H9 (cell line): ENCODE measurements around the gene ARHGEF17. TPM values are rescaled to one million over a fixed set of nuclear protein-coding genes. Genes with fewer than 3 reads are reported as not detected.

Experiments used
- DNase-seq: peaks from one replicate; pipeline ENCODE4 v3.0.0-alpha.2; 2017
- H2AFZ ChIP-seq: one replicate; pipeline ENCODE4 v1.6.1; 2013; ENCODE audit warnings: mild to moderate bottlenecking, low read length, control low read depth, moderate library complexity
- H2AK5ac ChIP-seq: 2 replicates; pipeline ENCODE4 v1.6.1; 2013; ENCODE audit warnings: low read length, control low read depth, mixed read lengths; ENCODE audit not compliant: insufficient read length
- H2BK120ac ChIP-seq: one replicate; pipeline ENCODE4 v1.6.1; 2013; ENCODE audit warnings: low read depth, mild to moderate bottlenecking, low read length, control low read depth, inconsistent platforms; ENCODE audit not compliant: poor library complexity, severe bottlenecking
- H2BK12ac ChIP-seq: 2 replicates; pipeline ENCODE4 v1.6.1; 2013; ENCODE audit warnings: low read length, control low read depth, mixed read lengths, low read depth; ENCODE audit not compliant: insufficient read length
- H2BK15ac ChIP-seq: 2 replicates; pipeline ENCODE4 v1.6.1; 2013; ENCODE audit warnings: low read depth, low read length, control low read depth
- H2BK20ac ChIP-seq: one replicate; pipeline ENCODE4 v1.6.1; 2013; ENCODE audit warnings: low read depth, mild to moderate bottlenecking, low read length, control low read depth, inconsistent platforms; ENCODE audit not compliant: poor library complexity, severe bottlenecking
- H2BK5ac ChIP-seq: 2 replicates; pipeline ENCODE4 v1.6.1; 2013; ENCODE audit warnings: low read length, control low read depth, mixed read lengths; ENCODE audit not compliant: insufficient read length
- H3K14ac ChIP-seq: 2 replicates; pipeline ENCODE4 v1.6.1; 2013; ENCODE audit warnings: low read length, control low read depth; ENCODE audit not compliant: insufficient read depth
- H3K18ac ChIP-seq: 2 replicates; pipeline ENCODE4 v1.6.1; 2013; ENCODE audit warnings: low read depth, mild to moderate bottlenecking, mixed read lengths, low read length, control low read depth; ENCODE audit not compliant: insufficient read length
- H3K23ac ChIP-seq: 2 replicates; pipeline ENCODE4 v1.6.1; 2013; ENCODE audit warnings: low read length, control low read depth, mixed read lengths, low read depth; ENCODE audit not compliant: insufficient read length
- H3K23me2 ChIP-seq: 2 replicates; pipeline ENCODE4 v1.6.1; 2013; ENCODE audit warnings: low read depth, mild to moderate bottlenecking, mixed read lengths, low read length, control low read depth; ENCODE audit not compliant: insufficient read length, poor library complexity, severe bottlenecking
- H3K27ac ChIP-seq: 2 replicates; pipeline ENCODE4 v1.5.1; 2013; ENCODE audit warnings: low read length, control low read depth, mixed read lengths, low read depth; ENCODE audit not compliant: insufficient read length
- H3K27me3 ChIP-seq: 2 replicates; pipeline ENCODE4 v1.6.1; 2013; ENCODE audit warnings: low read length, control low read depth, inconsistent platforms; ENCODE audit not compliant: insufficient read depth
- H3K4ac ChIP-seq: 2 replicates; pipeline ENCODE4 v1.6.1; 2013; ENCODE audit warnings: low read depth, mild to moderate bottlenecking, control low read depth, inconsistent platforms, low read length, moderate library complexity
- H3K4me1 ChIP-seq: 2 replicates; pipeline ENCODE4 v1.6.1; 2013; ENCODE audit warnings: low read length, control low read depth, inconsistent platforms; ENCODE audit not compliant: insufficient read depth
- H3K4me2 ChIP-seq: 2 replicates; pipeline ENCODE4 v1.6.1; 2013; ENCODE audit warnings: low read length, control low read depth, mixed read lengths; ENCODE audit not compliant: insufficient read length, insufficient read depth
- H3K56ac ChIP-seq: 2 replicates; pipeline ENCODE4 v1.6.1; 2013; ENCODE audit warnings: low read depth, mild to moderate bottlenecking, mixed read lengths, low read length, control low read depth; ENCODE audit not compliant: insufficient read length
- H3K79me1 ChIP-seq: 2 replicates; pipeline ENCODE4 v1.6.1; 2013; ENCODE audit warnings: low read depth, mild to moderate bottlenecking, moderate library complexity, low read length, control low read depth, inconsistent platforms; ENCODE audit not compliant: insufficient read depth, poor library complexity, severe bottlenecking
- H3K79me2 ChIP-seq: 2 replicates; pipeline ENCODE4 v1.6.1; 2013; ENCODE audit warnings: low read length, control low read depth, inconsistent platforms; ENCODE audit not compliant: insufficient read depth
- H3K9ac ChIP-seq: 2 replicates; pipeline ENCODE4 v1.6.1; 2013; ENCODE audit warnings: low read length, control low read depth, mixed read lengths; ENCODE audit not compliant: insufficient read length; ENCODE audit errors: extremely low read depth
- H3K9me3 ChIP-seq: one replicate; pipeline ENCODE4 v1.6.1; 2013; ENCODE audit warnings: low read depth, low read length, inconsistent platforms; ENCODE audit not compliant: control insufficient read depth
- H3T11ph ChIP-seq: one replicate; pipeline ENCODE4 v1.6.1; 2013; ENCODE audit warnings: mild to moderate bottlenecking, low read length, control low read depth, inconsistent platforms
- H4K20me1 ChIP-seq: one replicate; pipeline ENCODE4 v1.6.1; 2013; ENCODE audit not compliant: control insufficient read depth, insufficient read length, insufficient read depth
- H4K5ac ChIP-seq: 2 replicates; pipeline ENCODE4 v1.6.1; 2013; ENCODE audit warnings: low read depth, mild to moderate bottlenecking, mixed read lengths, low read length, control low read depth; ENCODE audit not compliant: insufficient read length
- H4K8ac ChIP-seq: replicated peaks from 2 replicates; pipeline ENCODE4 v1.6.1; 2013; ENCODE audit warnings: low read length, control low read depth, mixed read lengths, low read depth; ENCODE audit not compliant: insufficient read length
- H4K91ac ChIP-seq: 2 replicates; pipeline ENCODE4 v1.6.1; 2013; ENCODE audit warnings: low read depth, mild to moderate bottlenecking, moderate library complexity, mixed read lengths, low read length, control low read depth; ENCODE audit not compliant: insufficient read length
- H3K27ac Mint-ChIP-seq, 3 experiments: 2 replicates in 2 of 3; 3 replicates in 1 of 3; pipeline ENCODE4 v1.8.0; 2020 to 2021; ENCODE audit warnings: mixed read lengths in 3 of 3, mild to moderate bottlenecking in 1 of 3, moderate library complexity in 1 of 3
- H3K27me3 Mint-ChIP-seq: 2 replicates; pipeline ENCODE4 v1.8.0; 2021; ENCODE audit warnings: low read depth, mild to moderate bottlenecking, moderate library complexity, mixed read lengths
- H3K36me3 Mint-ChIP-seq, 3 experiments: 2 replicates in 2 of 3; 3 replicates in 1 of 3; pipeline ENCODE4 v1.8.0; 2020 to 2021; ENCODE audit warnings: low read depth in 3 of 3, mixed read lengths in 3 of 3; ENCODE audit not compliant: insufficient read depth in 1 of 3
- H3K4me1 Mint-ChIP-seq, 2 experiments: 2 replicates each; pipeline ENCODE4 v1.8.0; 2020; ENCODE audit warnings: mixed read lengths in 2 of 2
- H3K4me3 Mint-ChIP-seq, 2 experiments: 2 replicates in 1 of 2; 3 replicates in 1 of 2; pipeline ENCODE4 v1.8.0; 2020 to 2021; ENCODE audit warnings: mild to moderate bottlenecking in 2 of 2, mixed read lengths in 2 of 2, moderate library complexity in 1 of 2
- H3K9me3 Mint-ChIP-seq, 2 experiments: 2 replicates in 1 of 2; 3 replicates in 1 of 2; pipeline ENCODE4 v1.8.0; 2020; ENCODE audit warnings: mild to moderate bottlenecking in 2 of 2, mixed read lengths in 2 of 2, moderate library complexity in 1 of 2
- WGBS: extraction: QIAGEN DNeasy Blood & Tissue Kit; methylation state at CpG from one replicate; pipeline ENCODE4 v1.1.7; 2013; ENCODE audit warnings: missing lambda C conversion rate, low lambda C conversion rate, mixed read lengths; ENCODE audit not compliant: insufficient read length; ENCODE audit errors: extremely low coverage; 5-methylcytosine and 5-hydroxymethylcytosine counted together
- total RNA-seq: library from RNA; stranded (reverse); gene quantifications from 2 replicates; pipeline ENCODE4 v1.2.1, GENCODE V29; 2021
- TF ChIP-seq, protein P1 (sequence below): fragments of 200-600 bp; sonication (generic); conservative IDR thresholded peaks from 3 replicates; pipeline ENCODE4 v1.8.0; 2021; ENCODE audit warnings: antibody characterized with exemption, mild to moderate bottlenecking

Gene ARHGEF17
- total RNA-seq, 1 experiment from 2014 or later, result 7.4 TPM

DNA sequence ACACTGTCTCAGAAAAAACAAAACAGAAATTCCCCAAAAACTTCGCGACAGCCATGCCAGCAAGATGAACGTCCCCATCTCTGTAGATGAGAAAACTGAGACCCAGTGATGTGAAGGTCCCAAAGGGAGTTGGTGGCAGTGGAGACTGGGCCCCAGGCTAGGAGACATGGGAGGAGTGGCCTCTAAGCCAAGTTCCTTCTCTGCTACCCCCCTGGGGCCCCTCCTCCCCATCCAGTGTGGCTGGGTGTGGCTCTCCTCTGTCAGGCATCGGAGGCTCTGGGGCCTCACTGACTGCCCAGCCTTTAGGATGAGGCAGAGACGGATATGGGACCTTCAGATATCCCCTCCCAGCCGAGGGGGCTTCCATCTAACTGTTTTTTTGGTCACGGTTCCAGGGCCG is 77.9 kb downstream of the ARHGEF17 start:
- no peak overlapping the region for H2BK15ac ChIP-seq
- H2AFZ ChIP-seq, result no peak overlapping the region
- H3T11ph ChIP-seq, result no peak overlapping the region
- Mint-ChIP-seq H3K27me3 (no peaks in the 10 kb centered on the region; the same call in 1 of the 2 replicates), H3K9me3 (no peaks in the 10 kb centered on the region), H3K27ac (peak overlapping the region in 2 of 3 experiments; percentile 73 to 77; a peak in 2 of 7 replicates), H3K4me1 (peaks cover 31 to 47% of the 10 kb centered on the region in 2 experiments), H3K36me3 (peaks cover 0 to 2% (median 0%) of the 10 kb centered on the region in 3 experiments; a peak in 2 of 7 replicates), H3K4me3 (no peak overlapping the region)
- H3K23ac ChIP-seq, result no peak overlapping the region
- no peaks in the 10 kb centered on the region for H3K27me3 ChIP-seq
- H2AK5ac ChIP-seq, result no peak overlapping the region
- TF ChIP-seq, protein P1, sequence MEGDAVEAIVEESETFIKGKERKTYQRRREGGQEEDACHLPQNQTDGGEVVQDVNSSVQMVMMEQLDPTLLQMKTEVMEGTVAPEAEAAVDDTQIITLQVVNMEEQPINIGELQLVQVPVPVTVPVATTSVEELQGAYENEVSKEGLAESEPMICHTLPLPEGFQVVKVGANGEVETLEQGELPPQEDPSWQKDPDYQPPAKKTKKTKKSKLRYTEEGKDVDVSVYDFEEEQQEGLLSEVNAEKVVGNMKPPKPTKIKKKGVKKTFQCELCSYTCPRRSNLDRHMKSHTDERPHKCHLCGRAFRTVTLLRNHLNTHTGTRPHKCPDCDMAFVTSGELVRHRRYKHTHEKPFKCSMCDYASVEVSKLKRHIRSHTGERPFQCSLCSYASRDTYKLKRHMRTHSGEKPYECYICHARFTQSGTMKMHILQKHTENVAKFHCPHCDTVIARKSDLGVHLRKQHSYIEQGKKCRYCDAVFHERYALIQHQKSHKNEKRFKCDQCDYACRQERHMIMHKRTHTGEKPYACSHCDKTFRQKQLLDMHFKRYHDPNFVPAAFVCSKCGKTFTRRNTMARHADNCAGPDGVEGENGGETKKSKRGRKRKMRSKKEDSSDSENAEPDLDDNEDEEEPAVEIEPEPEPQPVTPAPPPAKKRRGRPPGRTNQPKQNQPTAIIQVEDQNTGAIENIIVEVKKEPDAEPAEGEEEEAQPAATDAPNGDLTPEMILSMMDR, result no peak
- no peak for DNase-seq
- WGBS, result no CpG with 5 or more reads among the region's 8 CpGs
- no peaks in the 10 kb centered on the region for H3K79me2 ChIP-seq
- no peak overlapping the region for H3K56ac ChIP-seq
- no peaks in the 10 kb centered on the region for H4K20me1 ChIP-seq
- H3K23me2 ChIP-seq, result no peaks in the 10 kb centered on the region
- H3K18ac ChIP-seq, result no peak overlapping the region
- no peak overlapping the region for H3K9ac ChIP-seq
- H3K27ac ChIP-seq, result no peak overlapping the region
- no peak overlapping the region for H2BK5ac ChIP-seq
- no peak overlapping the region for H2BK120ac ChIP-seq
- H3K4me2 ChIP-seq, result no peak overlapping the region
- H4K91ac ChIP-seq, result no peak overlapping the region
- H3K4ac ChIP-seq, result no peak overlapping the region
- H3K14ac ChIP-seq, result no peak overlapping the region
- H3K4me1 ChIP-seq, result no peaks in the 10 kb centered on the region
- no peak overlapping the region for H4K8ac ChIP-seq
- H3K9me3 ChIP-seq, result no peaks in the 10 kb centered on the region
- no peak overlapping the region for H2BK12ac ChIP-seq
- H2BK20ac ChIP-seq, result no peak overlapping the region
- no peaks in the 10 kb centered on the region for H3K79me1 ChIP-seq
- no peak overlapping the region for H4K5ac ChIP-seq
